Parathyroid adenoma (tissue), 2 donors: Measurements from ENCODE around the gene DNAH11.

ENCODE experiments used
- H2AFZ ChIP-seq: fragments of 300-600 bp; sonication (generic); one replicate; pipeline ENCODE4 v1.7.0; 2017; ENCODE audit warnings: antibody characterized with exemption, mild to moderate bottlenecking
- H3K27ac ChIP-seq: fragments of 300-600 bp; sonication (generic); one replicate; pipeline ENCODE4 v1.7.0; 2017
- H3K27me3 ChIP-seq: fragments of 300-600 bp; sonication (generic); one replicate; pipeline ENCODE4 v1.7.0; 2017; ENCODE audit warnings: low read length; ENCODE audit not compliant: control insufficient read depth, insufficient read depth
- H3K36me3 ChIP-seq: fragments of 300-600 bp; sonication (generic); one replicate; pipeline ENCODE4 v1.7.0; 2017; ENCODE audit warnings: low read length; ENCODE audit not compliant: control insufficient read depth, insufficient read depth
- H3K4me1 ChIP-seq: fragments of 300-600 bp; sonication (generic); one replicate; pipeline ENCODE4 v1.7.0; 2017; ENCODE audit warnings: control low read depth
- H3K4me2 ChIP-seq: fragments of 300-600 bp; sonication (generic); one replicate; pipeline ENCODE4 v1.7.0; 2017; ENCODE audit warnings: low read length
- H3K4me3 ChIP-seq: fragments of 300-600 bp; sonication (generic); one replicate; pipeline ENCODE4 v1.7.0; 2017; ENCODE audit warnings: low read depth, low read length
- H3K79me2 ChIP-seq: fragments of 300-600 bp; sonication (generic); one replicate; pipeline ENCODE4 v1.7.0; 2017; ENCODE audit warnings: control low read depth
- H3K9ac ChIP-seq: fragments of 300-600 bp; sonication (generic); one replicate; pipeline ENCODE4 v1.7.0; 2017; ENCODE audit warnings: mild to moderate bottlenecking
- H3K9me3 ChIP-seq: fragments of 300-600 bp; sonication (generic); one replicate; pipeline ENCODE4 v1.7.0; 2017; ENCODE audit warnings: low read length; ENCODE audit not compliant: control insufficient read depth
- CTCF ChIP-seq: fragments of 300-600 bp; sonication (generic); IDR thresholded peaks from one replicate; pipeline ENCODE4 v1.7.0; 2017; ENCODE audit warnings: antibody characterized with exemption, mild to moderate bottlenecking
- donor health status: primary hyperparathyroidism.

Gene DNAH11

GRCh38 chr7:21884496-21884895 lies 341.7 kb downstream of the DNAH11 start:
- H3K4me2 ChIP-seq: no peak overlapping the region
- H3K27ac ChIP-seq: no peak overlapping the region
- H3K27me3 ChIP-seq: no peaks in the 10 kb centered on the region
- no peak for TF ChIP-seq CTCF
- H3K36me3 ChIP-seq: no peaks in the 10 kb centered on the region
- H3K9ac ChIP-seq: no peak overlapping the region
- no peak overlapping the region for H3K4me3 ChIP-seq
- no peaks in the 10 kb centered on the region for H3K9me3 ChIP-seq
- no peaks in the 10 kb centered on the region for H3K79me2 ChIP-seq
- no peaks in the 10 kb centered on the region for H3K4me1 ChIP-seq
- H2AFZ ChIP-seq: no peak overlapping the region

- TF ChIP-seq CTCF: no peak
- H3K36me3 ChIP-seq: no peaks in the 10 kb centered on the region
- H3K27ac ChIP-seq: no peak overlapping the region
- no peaks in the 10 kb centered on the region for H3K79me2 ChIP-seq
- H3K27me3 ChIP-seq: no peaks in the 10 kb centered on the region
- H3K4me2 ChIP-seq: no peak overlapping the region
- H2AFZ ChIP-seq: no peak overlapping the region
- no peak overlapping the region for H3K4me3 ChIP-seq
- H3K4me1 ChIP-seq: no peaks in the 10 kb centered on the region
- H3K9me3 ChIP-seq: no peaks in the 10 kb centered on the region
- no peak overlapping the region for H3K9ac ChIP-seq
Observed at GRCh38 chr7:21886396-21886795, 343.6 kb downstream of the DNAH11 start.

GRCh38 chr7:21887353-21887752 lies 344.5 kb downstream of the DNAH11 start:
- Histone ChIP-seq H3K4me3 (no peak overlapping the region), H3K27ac (no peak overlapping the region), H2AFZ (no peak overlapping the region), H3K9me3 (no peaks in the 10 kb centered on the region), H3K9ac (no peak overlapping the region), H3K4me2 (no peak overlapping the region), H3K27me3 (no peaks in the 10 kb centered on the region), H3K4me1 (no peaks in the 10 kb centered on the region), H3K79me2 (no peaks in the 10 kb centered on the region), H3K36me3 (no peaks in the 10 kb centered on the region)
- no peak for TF ChIP-seq CTCF

GRCh38 chr7:21887779-21888178 lies 344.9 kb downstream of the DNAH11 start:
- H3K36me3 ChIP-seq: no peaks in the 10 kb centered on the region
- TF ChIP-seq CTCF: no peak
- no peaks in the 10 kb centered on the region for H3K4me1 ChIP-seq
- H3K9me3 ChIP-seq: no peaks in the 10 kb centered on the region
- no peak overlapping the region for H3K4me2 ChIP-seq
- H3K27me3 ChIP-seq: no peaks in the 10 kb centered on the region
- no peak overlapping the region for H3K4me3 ChIP-seq
- H3K9ac ChIP-seq: no peak overlapping the region
- no peak overlapping the region for H2AFZ ChIP-seq
- H3K79me2 ChIP-seq: no peaks in the 10 kb centered on the region
- no peak overlapping the region for H3K27ac ChIP-seq

- H3K27me3 ChIP-seq: no peaks in the 10 kb centered on the region
- no peak for TF ChIP-seq CTCF
- H3K27ac ChIP-seq: no peak overlapping the region
Observed at GRCh38 chr7:21891291-21891690, 348.5 kb downstream of the DNAH11 start.

More at GRCh38 chr7:21891291-21891690, 348.5 kb downstream of the DNAH11 start:
- H3K4me3 ChIP-seq: no peak overlapping the region
- no peak overlapping the region for H3K4me2 ChIP-seq
- H3K79me2 ChIP-seq: no peaks in the 10 kb centered on the region
- no peaks in the 10 kb centered on the region for H3K4me1 ChIP-seq
- H3K36me3 ChIP-seq: no peaks in the 10 kb centered on the region
- no peak overlapping the region for H2AFZ ChIP-seq
- no peak overlapping the region for H3K9ac ChIP-seq
- H3K9me3 ChIP-seq: no peaks in the 10 kb centered on the region
